Nephron progenitor cell (in vitro differentiated cells): ENCODE results near the gene SLC25A34.

Experiments
- DNase-seq: peaks from one replicate; pipeline ENCODE4 v3.0.0; 2021
- H3K27ac Mint-ChIP-seq: 2 replicates; pipeline ENCODE4 v1.8.0; 2021; ENCODE audit warnings: mild to moderate bottlenecking, moderate library complexity, mixed read lengths
- H3K27me3 Mint-ChIP-seq: 2 replicates; pipeline ENCODE4 v1.8.0; 2021; ENCODE audit warnings: mild to moderate bottlenecking, low read depth, mixed read lengths; ENCODE audit not compliant: poor library complexity
- H3K36me3 Mint-ChIP-seq: 2 replicates; pipeline ENCODE4 v1.8.0; 2021; ENCODE audit warnings: low read depth, mixed read lengths
- H3K4me1 Mint-ChIP-seq: 2 replicates; pipeline ENCODE4 v1.8.0; 2021; ENCODE audit warnings: mixed read lengths
- H3K4me3 Mint-ChIP-seq: 2 replicates; pipeline ENCODE4 v1.8.0; 2021; ENCODE audit warnings: mild to moderate bottlenecking, moderate library complexity, mixed read lengths
- H3K9me3 Mint-ChIP-seq: 2 replicates; pipeline ENCODE4 v1.8.0; 2021; ENCODE audit warnings: mild to moderate bottlenecking, moderate library complexity, mixed read lengths
- TF ChIP-seq, protein P1 (sequence below): fragments of 200-600 bp; sonication (generic); IDR thresholded peaks from 2 replicates; pipeline ENCODE4 v1.5.0; 2021; ENCODE audit warnings: antibody characterized with exemption

SLC25A34 gene

DNA sequence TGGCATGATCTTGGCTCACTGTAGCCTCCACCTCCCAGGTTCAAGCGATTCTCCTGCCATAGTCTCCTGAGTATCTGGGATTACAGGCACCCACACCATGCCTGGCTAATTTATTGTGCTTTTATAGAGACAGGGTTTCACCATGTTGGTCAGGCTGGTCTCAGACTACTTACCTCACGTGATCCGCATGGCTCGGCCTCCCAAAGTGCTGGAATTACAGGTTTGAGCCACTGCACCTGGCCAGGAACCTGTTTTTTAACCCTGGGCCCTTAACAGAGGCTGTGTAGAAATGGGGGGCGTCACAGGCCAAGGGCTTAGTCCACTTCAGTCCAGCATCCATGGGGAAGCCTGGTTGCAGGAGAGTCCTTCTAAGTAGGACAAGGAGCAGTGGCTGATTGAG lies 31.9 kb downstream of the SLC25A34 start:
- Mint-ChIP-seq H3K27me3 (no peaks in the 10 kb centered on the region), H3K4me3 (no peak overlapping the region), H3K27ac (peak overlapping the region; percentile 16), H3K4me1 (peaks cover 20% of the 10 kb centered on the region), H3K36me3 (peaks cover 44% of the 10 kb centered on the region), H3K9me3 (no peaks in the 10 kb centered on the region)
- TF ChIP-seq, protein P1, sequence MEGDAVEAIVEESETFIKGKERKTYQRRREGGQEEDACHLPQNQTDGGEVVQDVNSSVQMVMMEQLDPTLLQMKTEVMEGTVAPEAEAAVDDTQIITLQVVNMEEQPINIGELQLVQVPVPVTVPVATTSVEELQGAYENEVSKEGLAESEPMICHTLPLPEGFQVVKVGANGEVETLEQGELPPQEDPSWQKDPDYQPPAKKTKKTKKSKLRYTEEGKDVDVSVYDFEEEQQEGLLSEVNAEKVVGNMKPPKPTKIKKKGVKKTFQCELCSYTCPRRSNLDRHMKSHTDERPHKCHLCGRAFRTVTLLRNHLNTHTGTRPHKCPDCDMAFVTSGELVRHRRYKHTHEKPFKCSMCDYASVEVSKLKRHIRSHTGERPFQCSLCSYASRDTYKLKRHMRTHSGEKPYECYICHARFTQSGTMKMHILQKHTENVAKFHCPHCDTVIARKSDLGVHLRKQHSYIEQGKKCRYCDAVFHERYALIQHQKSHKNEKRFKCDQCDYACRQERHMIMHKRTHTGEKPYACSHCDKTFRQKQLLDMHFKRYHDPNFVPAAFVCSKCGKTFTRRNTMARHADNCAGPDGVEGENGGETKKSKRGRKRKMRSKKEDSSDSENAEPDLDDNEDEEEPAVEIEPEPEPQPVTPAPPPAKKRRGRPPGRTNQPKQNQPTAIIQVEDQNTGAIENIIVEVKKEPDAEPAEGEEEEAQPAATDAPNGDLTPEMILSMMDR, result no peak
- DNase-seq, result no peak

DNA sequence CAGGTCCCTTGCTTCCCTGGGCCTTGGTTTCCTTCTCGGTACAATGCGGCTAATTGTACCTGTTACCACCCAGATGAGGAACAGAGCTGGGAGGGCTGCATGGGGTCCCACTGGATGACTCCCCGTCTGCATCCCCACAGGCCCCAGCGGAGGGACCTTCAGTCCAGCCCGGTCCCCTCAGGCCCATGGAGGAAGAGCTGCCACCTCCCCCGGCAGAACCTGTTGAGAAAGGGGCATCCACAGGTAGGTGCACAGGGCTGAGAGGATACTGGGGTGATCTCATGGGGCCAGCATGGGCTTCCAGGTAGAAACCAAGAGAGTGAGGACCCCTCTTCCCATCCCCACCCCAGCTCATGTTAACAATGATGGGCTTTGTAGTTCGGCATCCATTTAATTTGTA lies 32.3 kb downstream of the SLC25A34 start:
- DNase-seq, result no peak
- Mint-ChIP-seq H3K4me1 (peaks cover 20% of the 10 kb centered on the region), H3K27me3 (no peaks in the 10 kb centered on the region), H3K4me3 (no peak overlapping the region), H3K27ac (no peak overlapping the region), H3K36me3 (peaks cover 45% of the 10 kb centered on the region), H3K9me3 (no peaks in the 10 kb centered on the region)
- TF ChIP-seq, protein P1, result no peak

DNA sequence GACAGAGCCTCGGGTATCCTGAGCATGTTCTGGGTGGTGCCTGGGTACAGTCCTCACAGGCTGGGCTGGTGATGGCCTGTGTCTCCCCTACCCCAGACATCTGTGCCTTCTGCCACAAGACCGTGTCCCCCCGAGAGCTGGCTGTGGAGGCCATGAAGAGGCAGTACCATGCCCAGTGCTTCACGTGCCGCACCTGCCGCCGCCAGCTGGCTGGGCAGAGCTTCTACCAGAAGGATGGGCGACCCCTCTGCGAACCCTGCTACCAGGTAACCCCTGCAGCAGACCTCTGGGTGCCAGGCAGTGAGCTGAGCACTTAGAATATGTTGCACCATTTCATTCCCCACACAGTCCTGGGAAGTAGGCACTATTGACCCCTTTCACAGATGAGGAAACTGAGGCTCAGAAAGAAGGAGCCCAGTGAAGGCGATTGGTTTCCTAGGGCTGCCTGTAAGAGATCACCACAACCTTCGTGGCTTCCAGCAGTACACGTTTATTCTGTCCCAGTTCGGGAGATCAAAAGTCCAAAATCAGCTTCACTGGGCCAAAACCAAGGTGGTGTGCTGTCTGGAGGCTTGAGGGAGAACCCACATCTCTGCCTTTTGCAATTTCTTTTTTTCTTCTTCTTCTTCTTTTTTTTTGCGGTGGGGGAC lies 34.4 kb downstream of the SLC25A34 start:
- no peak overlapping the region for H3K27ac Mint-ChIP-seq
- H3K36me3 Mint-ChIP-seq, result peaks cover 39% of the 10 kb centered on the region
- TF ChIP-seq, protein P1, result no peak
- H3K27me3 Mint-ChIP-seq, result no peaks in the 10 kb centered on the region
- no peaks in the 10 kb centered on the region for H3K9me3 Mint-ChIP-seq
- DNase-seq, result no peak
- no peak overlapping the region for H3K4me3 Mint-ChIP-seq
- H3K4me1 Mint-ChIP-seq, result peaks cover 10% of the 10 kb centered on the region

DNA sequence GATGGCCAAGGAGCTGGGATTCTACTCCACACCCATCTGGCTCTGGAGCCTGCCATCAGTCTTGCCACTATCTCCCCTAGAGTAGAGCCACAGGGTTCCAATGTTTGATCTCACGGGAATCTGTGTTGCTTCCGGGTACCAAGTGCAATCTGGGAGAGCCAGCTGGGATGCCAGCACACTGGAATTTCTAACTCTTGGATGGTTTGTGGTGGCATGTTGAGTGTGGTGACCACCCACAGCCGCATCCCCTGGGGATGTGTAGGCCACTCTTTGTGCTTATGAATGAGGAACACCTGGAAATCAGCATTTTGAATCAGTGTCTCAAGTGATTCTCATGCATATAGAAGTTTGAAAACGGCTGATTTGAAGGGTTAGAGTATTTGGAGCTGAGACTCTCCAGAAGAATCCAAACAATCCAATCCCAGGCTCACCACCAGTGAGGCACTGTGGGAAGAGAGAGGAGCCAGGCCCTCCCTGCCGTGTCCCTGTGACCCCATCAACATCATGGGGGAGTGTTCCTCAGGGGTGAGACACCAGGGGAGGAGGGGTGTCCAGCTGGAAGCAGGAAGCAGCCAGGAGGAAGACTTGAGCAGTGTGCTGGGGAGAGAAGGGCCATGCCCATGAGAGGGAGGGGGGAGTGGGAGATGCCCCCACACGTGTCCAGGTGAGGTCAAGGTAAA lies 35.9 kb downstream of the SLC25A34 start:
- Mint-ChIP-seq H3K36me3 (peaks cover 46% of the 10 kb centered on the region), H3K4me1 (peaks cover 10% of the 10 kb centered on the region), H3K27me3 (no peaks in the 10 kb centered on the region), H3K4me3 (no peak overlapping the region), H3K9me3 (no peaks in the 10 kb centered on the region), H3K27ac (peak overlapping the region; percentile 90)
- TF ChIP-seq, protein P1, result no peak
- no peak for DNase-seq

DNA sequence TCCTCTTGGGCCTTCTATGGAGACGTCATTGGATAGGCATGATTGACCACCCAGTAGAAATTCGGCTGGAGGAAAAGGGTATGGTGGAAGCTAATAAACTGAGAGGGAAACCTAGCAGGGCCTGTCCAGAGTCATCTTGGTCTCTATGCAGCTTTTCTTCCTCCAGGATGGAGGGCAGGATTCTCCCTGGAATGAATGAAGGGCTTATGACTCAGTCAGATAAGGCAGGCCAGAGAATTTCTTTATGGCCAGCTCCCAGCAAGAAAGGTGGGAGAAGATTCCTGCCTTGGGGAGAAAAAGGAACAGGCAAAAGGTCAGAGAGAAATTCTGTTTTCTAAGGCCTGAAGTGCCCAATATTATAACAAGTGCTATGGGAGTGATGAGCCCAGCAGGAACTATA lies 39.6 kb downstream of the SLC25A34 start:
- Mint-ChIP-seq H3K9me3 (no peaks in the 10 kb centered on the region), H3K36me3 (peaks cover 62% of the 10 kb centered on the region), H3K4me1 (peaks cover 10% of the 10 kb centered on the region), H3K27ac (peak overlapping the region; percentile 79), H3K4me3 (no peak overlapping the region), H3K27me3 (no peaks in the 10 kb centered on the region)
- DNase-seq, result no peak
- TF ChIP-seq, protein P1, result no peak
